Osteoblast (primary cell): ENCODE results near the gene MDFI. TPM values are rescaled to one million over a fixed set of nuclear protein-coding genes. Genes with fewer than 3 reads are reported as not detected.

Experiments
- DNase-seq: peaks from one replicate; pipeline ENCODE4 v3.0.0; 2011; ENCODE audit warnings: low spot score, mixed read lengths; ENCODE audit not compliant: insufficient read length; ENCODE audit errors: missing footprints
- H2AFZ ChIP-seq: 2 replicates; pipeline ENCODE4 v1.6.0; 2011; ENCODE audit warnings: mild to moderate bottlenecking, low read length
- H3K27ac ChIP-seq: 2 replicates; pipeline ENCODE4 v1.5.1; 2011; ENCODE audit warnings: mild to moderate bottlenecking, low read depth, low read length, moderate library complexity
- H3K27me3 ChIP-seq: 2 replicates; pipeline ENCODE4 v1.6.0; 2012; ENCODE audit warnings: mild to moderate bottlenecking, control low read depth, inconsistent platforms, low read length, moderate library complexity; ENCODE audit not compliant: insufficient read depth
- H3K36me3 ChIP-seq: 2 replicates; pipeline ENCODE4 v1.5.1; 2011; ENCODE audit warnings: mild to moderate bottlenecking, low read length, control low read depth, moderate library complexity; ENCODE audit not compliant: insufficient read depth
- H3K4me1 ChIP-seq: 2 replicates; pipeline ENCODE4 v1.5.1; 2011; ENCODE audit warnings: mild to moderate bottlenecking, low read length, control low read depth, moderate library complexity; ENCODE audit not compliant: insufficient read depth
- H3K4me2 ChIP-seq: 2 replicates; pipeline ENCODE4 v1.6.0; 2011; ENCODE audit warnings: mild to moderate bottlenecking, low read length; ENCODE audit not compliant: insufficient read depth
- H3K4me3 ChIP-seq: fragments of 200-600 bp; sonication (generic); 3 replicates; pipeline ENCODE4 v1.5.1; 2012; ENCODE audit warnings: mild to moderate bottlenecking, low read length, inconsistent platforms; ENCODE audit not compliant: insufficient read depth
- H3K79me2 ChIP-seq: 2 replicates; pipeline ENCODE4 v1.6.0; 2012; ENCODE audit warnings: mild to moderate bottlenecking, low read length, control low read depth, inconsistent platforms; ENCODE audit not compliant: insufficient read depth
- H3K9me3 ChIP-seq: 2 replicates; pipeline ENCODE4 v1.5.1; 2011; ENCODE audit warnings: low read depth, low read length, control low read depth
- H4K20me1 ChIP-seq: 2 replicates; pipeline ENCODE4 v1.6.0; 2012; ENCODE audit warnings: mild to moderate bottlenecking, low read length, control low read depth; ENCODE audit not compliant: insufficient read depth
- CTCF ChIP-seq: IDR thresholded peaks from 2 replicates; pipeline ENCODE4 v1.5.1; 2011; ENCODE audit warnings: mild to moderate bottlenecking, low read depth, low read length, moderate library complexity; ENCODE audit errors: extremely low read depth
- total RNA-seq: library from RNA; depleted of rRNA; stranded (reverse); fragments of >200 nt; gene quantifications from 2 replicates; pipeline ENCODE4 v1.2.3, GENCODE V29; 2012

Gene MDFI
- total RNA-seq, 1 donor: 0.72 TPM

GRCh38 chr6:41648921-41649320 lies 10.7 kb downstream of the MDFI start:
- Histone ChIP-seq H4K20me1 (no peaks in the 10 kb centered on the region), H3K4me2 (no peak overlapping the region), H3K27me3 (peaks cover 28% of the 10 kb centered on the region), H3K4me1 (no peaks in the 10 kb centered on the region), H3K9me3 (no peaks in the 10 kb centered on the region), H3K79me2 (no peaks in the 10 kb centered on the region), H2AFZ (no peak overlapping the region), H3K36me3 (no peaks in the 10 kb centered on the region), H3K27ac (no peak overlapping the region), H3K4me3 (no peak overlapping the region)
- no peak for TF ChIP-seq CTCF
- DNase-seq: peak; percentile 45

GRCh38 chr6:41649596-41649995 lies 11.3 kb downstream of the MDFI start:
- Histone ChIP-seq H3K27ac (no peak overlapping the region), H2AFZ (no peak overlapping the region), H3K36me3 (no peaks in the 10 kb centered on the region), H3K4me2 (no peak overlapping the region), H3K27me3 (peaks cover 25% of the 10 kb centered on the region), H3K9me3 (no peaks in the 10 kb centered on the region), H3K4me1 (no peaks in the 10 kb centered on the region), H3K4me3 (no peak overlapping the region), H4K20me1 (no peaks in the 10 kb centered on the region), H3K79me2 (no peaks in the 10 kb centered on the region)
- TF ChIP-seq CTCF: no peak
- peak; percentile 68 for DNase-seq

GRCh38 chr6:41650120-41650519 lies 11.9 kb downstream of the MDFI start:
- Histone ChIP-seq H4K20me1 (no peaks in the 10 kb centered on the region), H3K27ac (no peak overlapping the region), H3K27me3 (peaks cover 25% of the 10 kb centered on the region), H3K4me2 (no peak overlapping the region), H3K4me3 (no peak overlapping the region), H3K79me2 (no peaks in the 10 kb centered on the region), H3K36me3 (no peaks in the 10 kb centered on the region), H2AFZ (no peak overlapping the region), H3K9me3 (no peaks in the 10 kb centered on the region), H3K4me1 (no peaks in the 10 kb centered on the region)
- no peak for TF ChIP-seq CTCF
- peak; percentile 29 for DNase-seq

GRCh38 chr6:41651246-41651961 lies 13.1 kb downstream of the MDFI start:
- Histone ChIP-seq H2AFZ (no peak overlapping the region), H3K4me2 (no peak overlapping the region), H4K20me1 (no peaks in the 10 kb centered on the region), H3K27ac (no peak overlapping the region), H3K4me1 (no peaks in the 10 kb centered on the region), H3K79me2 (no peaks in the 10 kb centered on the region), H3K9me3 (no peaks in the 10 kb centered on the region), H3K27me3 (peaks cover 13% of the 10 kb centered on the region), H3K4me3 (no peak overlapping the region), H3K36me3 (no peaks in the 10 kb centered on the region)
- DNase-seq: peak; percentile 62
- no peak for TF ChIP-seq CTCF
